ENCODE results near the gene ADAT3. TPM values are rescaled to one million over a fixed set of nuclear protein-coding genes. Genes with fewer than 3 reads are reported as not detected.
A peak's percentile ranks its signal among the peaks of the same experiment; 100 is the strongest.
"Not testable (repeated sequence)": the region's sequence is repeated elsewhere in the genome, so short reads cannot be mapped to it uniquely, and the experiment has no call there.

ADAT3 gene
- total RNA-seq, 1 donor from 2014 or later = 2.4 TPM

- no peak overlapping the region for H3K27ac ChIP-seq
Measured at GRCh38 chr19:1872807-1873523, 32.2 kb upstream of the ADAT3 start.

GRCh38 chr19:1873524-1874473 is 31.4 kb upstream of the ADAT3 start:
- TF ChIP-seq EZH2 (IDR thresholded peaks at IDR 0.05) = no peak
- no peak for TF ChIP-seq CTCF (IDR thresholded peaks at IDR 0.05)
- TF ChIP-seq EZH2phosphoT487 (IDR thresholded peaks at IDR 0.05) = no peak
- Histone ChIP-seq H3K4me1 (peaks cover 20% of the 10 kb centered on the region), H3K9ac (peak overlapping the region; percentile 36), H3K4me2 (peak overlapping the region; percentile 92), H3K27ac (no peak overlapping the region), H3K9me3 (ENCODE audit: low read depth) (no peaks in the 10 kb centered on the region), H3K27me3 (no peaks in the 10 kb centered on the region), H3K79me2 (ENCODE audit: low read depth) (peaks cover 47% of the 10 kb centered on the region), H3F3A (ENCODE audit: low read depth) (peaks cover 27% of the 10 kb centered on the region), H3K36me3 (no peaks in the 10 kb centered on the region), H3K4me3 (peak overlapping the region; percentile 71), H2AFZ (replicated peaks) (no peak overlapping the region), H4K20me1 (ENCODE audit: low read depth) (peaks cover 30% of the 10 kb centered on the region)
- Mint-ChIP-seq H3K4me1 (peaks cover 20% of the 10 kb centered on the region), H3K9me3 (no peaks in the 10 kb centered on the region), H3K27ac (no peak overlapping the region), H3K4me3 (peak overlapping the region; percentile 95), H3K27me3 (ENCODE audit: insufficient read depth, low read depth) (no peaks in the 10 kb centered on the region), H3K36me3 (no peaks in the 10 kb centered on the region)
- no peak for DNase-seq (ENCODE audit: low spot score)

More at GRCh38 chr19:1872807-1873523, 32.2 kb upstream of the ADAT3 start:
- no peak for TF ChIP-seq EZH2phosphoT487 (IDR thresholded peaks at IDR 0.05)
- no peak for TF ChIP-seq CTCF (IDR thresholded peaks at IDR 0.05)
- TF ChIP-seq EZH2 (IDR thresholded peaks at IDR 0.05) = no peak
- peaks cover 30% of the 10 kb centered on the region for H4K20me1 ChIP-seq (ENCODE audit: low read depth)
- peaks cover 20% of the 10 kb centered on the region for H3K4me1 ChIP-seq
- H3F3A ChIP-seq (ENCODE audit: low read depth) = peaks cover 29% of the 10 kb centered on the region
- Mint-ChIP-seq H3K27me3 (ENCODE audit: insufficient read depth, low read depth) (no peaks in the 10 kb centered on the region), H3K27ac (no peak overlapping the region), H3K36me3 (no peaks in the 10 kb centered on the region), H3K9me3 (no peaks in the 10 kb centered on the region), H3K4me3 (no peak overlapping the region), H3K4me1 (peaks cover 20% of the 10 kb centered on the region)
- no peaks in the 10 kb centered on the region for H3K36me3 ChIP-seq
- H3K9me3 ChIP-seq (ENCODE audit: low read depth) = no peaks in the 10 kb centered on the region
- H3K4me2 ChIP-seq = no peak overlapping the region
- no peak overlapping the region for H3K4me3 ChIP-seq
- H3K9ac ChIP-seq = no peak overlapping the region
- no peak overlapping the region for H2AFZ ChIP-seq (replicated peaks)
- no peaks in the 10 kb centered on the region for H3K27me3 ChIP-seq
- peaks cover 47% of the 10 kb centered on the region for H3K79me2 ChIP-seq (ENCODE audit: low read depth)
- no peak for DNase-seq (ENCODE audit: low spot score)

- Histone ChIP-seq H3K27me3 (no peaks in the 10 kb centered on the region), H3K79me2 (ENCODE audit: low read depth) (peaks cover 47% of the 10 kb centered on the region), H3K9ac (peak overlapping the region; percentile 70), H3K4me1 (peaks cover 20% of the 10 kb centered on the region), H3K36me3 (no peaks in the 10 kb centered on the region), H3K4me3 (peak overlapping the region; percentile 71), H3F3A (ENCODE audit: low read depth) (peaks cover 20% of the 10 kb centered on the region), H4K20me1 (ENCODE audit: low read depth) (peaks cover 30% of the 10 kb centered on the region), H3K4me2 (peak overlapping the region; percentile 92), H2AFZ (replicated peaks) (no peak overlapping the region), H3K9me3 (ENCODE audit: low read depth) (no peaks in the 10 kb centered on the region), H3K27ac (no peak overlapping the region)
- H3K4me1 Mint-ChIP-seq = peaks cover 20% of the 10 kb centered on the region
- DNase-seq (ENCODE audit: low spot score) = no peak
- H3K9me3 Mint-ChIP-seq = no peaks in the 10 kb centered on the region
- no peaks in the 10 kb centered on the region for H3K36me3 Mint-ChIP-seq
- H3K4me3 Mint-ChIP-seq = peak overlapping the region; percentile 95
- no peak overlapping the region for H3K27ac Mint-ChIP-seq
- H3K27me3 Mint-ChIP-seq (ENCODE audit: insufficient read depth, low read depth) = no peaks in the 10 kb centered on the region
- TF ChIP-seq EZH2phosphoT487 (IDR thresholded peaks at IDR 0.05) = no peak
- no peak for TF ChIP-seq CTCF (IDR thresholded peaks at IDR 0.05)
- no peak for TF ChIP-seq EZH2 (IDR thresholded peaks at IDR 0.05)
Measured at GRCh38 chr19:1874554-1875185, 30.5 kb upstream of the ADAT3 start.

DNA sequence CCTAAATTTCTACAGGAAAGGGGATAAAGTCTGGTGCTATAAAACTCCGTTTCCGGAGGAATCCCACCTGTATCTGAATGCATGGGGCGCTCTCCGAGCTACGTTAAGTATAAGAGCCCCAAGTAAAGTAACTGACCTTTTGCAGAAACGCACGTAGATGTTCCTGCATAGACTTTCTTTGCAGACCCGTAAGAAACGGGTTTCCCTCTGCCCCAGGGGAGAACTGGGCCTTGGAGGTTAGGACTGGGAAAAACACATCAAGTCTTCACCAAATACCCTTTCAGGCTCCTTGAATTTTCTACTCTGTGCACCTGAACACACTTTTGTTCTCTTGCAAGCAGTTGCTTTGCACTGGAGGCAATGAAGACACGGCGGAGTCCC is 29.9 kb upstream of the ADAT3 start:
- Histone ChIP-seq H3K9ac (peak overlapping the region; percentile 70), H4K20me1 (ENCODE audit: low read depth) (peaks cover 30% of the 10 kb centered on the region), H3K79me2 (ENCODE audit: low read depth) (peaks cover 47% of the 10 kb centered on the region), H3K4me3 (peak overlapping the region; percentile 71), H3F3A (ENCODE audit: low read depth) (peaks cover 18% of the 10 kb centered on the region), H3K4me2 (peak overlapping the region; percentile 92), H3K4me1 (peaks cover 20% of the 10 kb centered on the region)
- DNase-seq (ENCODE audit: low spot score); H3K36me3 ChIP-seq; H3K9me3 Mint-ChIP-seq; H3K27me3 ChIP-seq; H3K27ac ChIP-seq; H3K36me3 Mint-ChIP-seq; H2AFZ ChIP-seq (replicated peaks); H3K27me3 Mint-ChIP-seq (ENCODE audit: insufficient read depth, low read depth); H3K9me3 ChIP-seq (ENCODE audit: low read depth): not testable (repeated sequence)
- Mint-ChIP-seq H3K27ac (peak overlapping the region; percentile 74), H3K4me1 (peaks cover 20% of the 10 kb centered on the region), H3K4me3 (peak overlapping the region; percentile 95)
